HL-60 (cell line): Measurements from ENCODE around the gene STAM.

ENCODE experiments used
- DNase-seq, 2 experiments: peaks; one replicate each; pipeline ENCODE4 v3.0.0-alpha.2; 2010 to 2020; ENCODE audit warnings: low read depth in 1 of 2, low spot score in 1 of 2
- H3K27ac ChIP-seq: fragments of 250-450 bp; sonication (Bioruptor Pico); replicated peaks from 2 replicates; pipeline ENCODE4 v1.5.1; 2020; ENCODE audit warnings: mild to moderate bottlenecking, moderate library complexity
- H3K27me3 ChIP-seq: fragments of 250-450 bp; sonication (Bioruptor Pico); 2 replicates; pipeline ENCODE4 v1.5.1; 2021; ENCODE audit warnings: mild to moderate bottlenecking, moderate library complexity; ENCODE audit not compliant: insufficient read depth, poor library complexity, severe bottlenecking
- H3K4me3 ChIP-seq: replicated peaks from 2 replicates; pipeline ENCODE4 v1.5.1; 2011; ENCODE audit warnings: mild to moderate bottlenecking, control low read depth, low read length; ENCODE audit not compliant: insufficient read depth
- CTCF ChIP-seq: IDR thresholded peaks from one replicate; pipeline ENCODE4 v1.5.1; 2011; ENCODE audit warnings: low read length, control low read depth, inconsistent platforms; ENCODE audit not compliant: insufficient read depth
- GABPA ChIP-seq: IDR thresholded peaks from 2 replicates; pipeline ENCODE4 v1.6.1; 2012; ENCODE audit warnings: low read depth
- POLR2AphosphoS5 ChIP-seq: IDR thresholded peaks from 2 replicates; pipeline ENCODE4 v1.6.1; 2012; ENCODE audit warnings: low read depth
- REST ChIP-seq: IDR thresholded peaks from 2 replicates; pipeline ENCODE4 v1.6.1; 2012; ENCODE audit warnings: low read depth; ENCODE audit not compliant: insufficient replicate concordance
- SPI1 ChIP-seq: IDR thresholded peaks from 2 replicates; pipeline ENCODE4 v1.6.1; 2012; ENCODE audit warnings: low read depth, mild to moderate bottlenecking, borderline replicate concordance

STAM gene

GRCh38 chr10:17644485-17644943, 563 bp downstream of the STAM start:
- Histone ChIP-seq H3K27me3 (no peaks in the 10 kb centered on the region), H3K27ac (peak overlapping the region; percentile 99), H3K4me3 (peak overlapping the region; percentile 75)
- no peak for TF ChIP-seq REST
- no peak; the same call in 1 of the 2 replicates for TF ChIP-seq SPI1
- TF ChIP-seq CTCF, result no peak
- no peak for TF ChIP-seq POLR2AphosphoS5
- TF ChIP-seq GABPA, result no peak
- no peak for DNase-seq

GRCh38 chr10:17645621-17646345, 1.8 kb downstream of the STAM start:
- H3K27me3 ChIP-seq, result no peaks in the 10 kb centered on the region
- peak overlapping the region; percentile 99 for H3K27ac ChIP-seq
- H3K4me3 ChIP-seq, result peak overlapping the region; percentile 75
- DNase-seq, result no peak
- no peak for TF ChIP-seq SPI1
- TF ChIP-seq POLR2AphosphoS5, result no peak
- TF ChIP-seq GABPA, result no peak
- TF ChIP-seq REST, result no peak
- no peak for TF ChIP-seq CTCF

- no peak overlapping the region for H3K4me3 ChIP-seq
- TF ChIP-seq CTCF (no peak), POLR2AphosphoS5 (no peak), SPI1 (no peak)
- peak overlapping the region; percentile 99 for H3K27ac ChIP-seq
- DNase-seq, result peak in 1 of 2 experiments; percentile 22
- H3K27me3 ChIP-seq, result no peaks in the 10 kb centered on the region
These were observed 3.4 kb downstream of the STAM start for GRCh38 chr10:17647326-17647725.
